Liver (tissue), 9 donors: ENCODE measurements around the gene UBL4A. TPM values are rescaled to one million over a fixed set of nuclear protein-coding genes. Genes with fewer than 3 reads are reported as not detected.

Source experiments
- DNase-seq: peaks from one replicate; pipeline ENCODE4 v3.0.0-alpha.2; 2017; ENCODE audit warnings: low spot score
- H3K27ac ChIP-seq, 2 donors: one replicate each; pipeline ENCODE4 v1.7.0; 2013; ENCODE audit warnings: inconsistent platforms in 2 of 2, low read length in 2 of 2, control low read depth in 1 of 2, low read depth in 1 of 2, mild to moderate bottlenecking in 1 of 2
- H3K27me3 ChIP-seq, 4 donors: one replicate each; pipeline versions ENCODE4 v1.6.1 to v1.7.0; 2013; ENCODE audit warnings: low read length in 3 of 4, inconsistent platforms in 1 of 4, mild to moderate bottlenecking in 1 of 4, moderate library complexity in 1 of 4; ENCODE audit not compliant: control insufficient read depth in 4 of 4, insufficient read depth in 4 of 4
- H3K36me3 ChIP-seq, 4 donors: one replicate each; pipeline versions ENCODE4 v1.6.1 to v1.7.0; 2013; ENCODE audit warnings: low read length in 3 of 4, mild to moderate bottlenecking in 3 of 4, low read depth in 1 of 4, moderate library complexity in 1 of 4; ENCODE audit not compliant: control insufficient read depth in 4 of 4, insufficient read depth in 3 of 4
- H3K4me1 ChIP-seq, 4 donors: one replicate each; pipeline versions ENCODE4 v1.6.1 to v1.7.0; 2013; ENCODE audit warnings: low read length in 3 of 4, mild to moderate bottlenecking in 3 of 4, moderate library complexity in 1 of 4; ENCODE audit not compliant: control insufficient read depth in 4 of 4, insufficient read depth in 4 of 4
- H3K4me3 ChIP-seq, 3 donors: one replicate each; pipeline versions ENCODE4 v1.6.1 to v1.7.0; 2013; ENCODE audit warnings: low read length in 3 of 3, control low read depth in 1 of 3, low read depth in 1 of 3, mild to moderate bottlenecking in 1 of 3
- H3K9ac ChIP-seq, 2 donors: one replicate each; pipeline ENCODE4 v1.7.0; 2013; ENCODE audit warnings: low read length in 2 of 2, mild to moderate bottlenecking in 2 of 2, moderate library complexity in 2 of 2, control low read depth in 1 of 2, low read depth in 1 of 2
- H3K9me3 ChIP-seq, 4 donors: one replicate each; pipeline versions ENCODE4 v1.6.1 to v1.7.0; 2013; ENCODE audit warnings: low read length in 3 of 4; ENCODE audit not compliant: control insufficient read depth in 4 of 4
- EGR1 ChIP-seq, 2 donors: IDR thresholded peaks; 2 replicates each; pipeline ENCODE4 v1.6.1; 2016 to 2018; ENCODE audit warnings: antibody characterized with exemption in 2 of 2, low read depth in 2 of 2
- FOXA1 ChIP-seq: IDR thresholded peaks from 2 replicates; pipeline ENCODE4 v1.6.1; 2016; ENCODE audit warnings: antibody characterized with exemption
- FOXA2 ChIP-seq: IDR thresholded peaks from 2 replicates; pipeline ENCODE4 v1.6.1; 2016; ENCODE audit warnings: antibody characterized with exemption
- GABPA ChIP-seq, 2 donors: IDR thresholded peaks in 1 of 2; conservative IDR thresholded peaks in 1 of 2; 2 replicates each; pipeline ENCODE4 v1.6.1; 2016; ENCODE audit warnings: antibody characterized with exemption in 2 of 2, mild to moderate bottlenecking in 1 of 2, moderate library complexity in 1 of 2
- HNF4A ChIP-seq, 2 donors: conservative IDR thresholded peaks; 2 replicates each; pipeline ENCODE4 v1.6.1; 2016; ENCODE audit warnings: antibody characterized with exemption in 2 of 2, mild to moderate bottlenecking in 2 of 2
- HNF4G ChIP-seq: IDR thresholded peaks from 2 replicates; pipeline ENCODE4 v1.6.1; 2016; ENCODE audit warnings: antibody characterized with exemption
- JUND ChIP-seq, 2 donors: IDR thresholded peaks; 2 replicates each; pipeline ENCODE4 v1.6.1; 2016; ENCODE audit warnings: antibody characterized with exemption in 2 of 2
- NR2F2 ChIP-seq: IDR thresholded peaks from 2 replicates; pipeline ENCODE4 v1.6.1; 2016; ENCODE audit warnings: antibody characterized with exemption
- RAD21 ChIP-seq, 2 donors: IDR thresholded peaks; 2 replicates each; pipeline ENCODE4 v1.6.1; 2016; ENCODE audit warnings: antibody characterized with exemption in 2 of 2, mild to moderate bottlenecking in 2 of 2
- RXRA ChIP-seq, 2 donors: IDR thresholded peaks; 2 replicates each; pipeline ENCODE4 v1.6.1; 2017 to 2018; ENCODE audit warnings: antibody characterized with exemption in 2 of 2, mild to moderate bottlenecking in 1 of 2
- SP1 ChIP-seq: IDR thresholded peaks from 2 replicates; pipeline ENCODE4 v1.6.1; 2018; ENCODE audit warnings: antibody characterized with exemption, mild to moderate bottlenecking
- TAF1 ChIP-seq: conservative IDR thresholded peaks from 2 replicates; pipeline ENCODE4 v1.6.1; 2016; ENCODE audit warnings: antibody characterized with exemption, mild to moderate bottlenecking
- YY1 ChIP-seq: IDR thresholded peaks from 2 replicates; pipeline ENCODE4 v1.6.1; 2016; ENCODE audit warnings: antibody characterized with exemption, mild to moderate bottlenecking
- WGBS: extraction: QIAGEN DNeasy Blood & Tissue Kit; methylation state at CpG from one replicate; pipeline ENCODE4 v1.1.7; 2013; 5-methylcytosine and 5-hydroxymethylcytosine counted together
- polyA plus RNA-seq, 2 donors: library from polyadenylated mRNA; stranded (reverse) in 1 of 2; unstranded in 1 of 2; fragments of 200-250 nt in 1 of 2; fragments of >200 nt in 1 of 2; fragmentation: Nextera tagmentation in 1 of 2; extraction: Ambion mirVana in 1 of 2; gene quantifications; one replicate each; pipeline versions ENCODE4 v1.2.1 to v1.2.3, GENCODE V29; 2013 to 2015
- total RNA-seq, 2 donors: library from RNA; depleted of rRNA; stranded (reverse); fragments of >200 nt; gene quantifications; one replicate each; pipeline ENCODE4 v1.2.3, GENCODE V29; 2014
- TF ChIP-seq, protein P1 (sequence below): IDR thresholded peaks from 2 replicates; pipeline ENCODE4 v1.6.1; 2016; ENCODE audit warnings: antibody characterized with exemption, mild to moderate bottlenecking
- TF ChIP-seq, protein P2 (sequence below): IDR thresholded peaks from 2 replicates; pipeline ENCODE4 v1.6.1; 2016; ENCODE audit warnings: antibody characterized with exemption
- TF ChIP-seq, protein P3 (sequence below): IDR thresholded peaks from 2 replicates; pipeline ENCODE4 v1.6.1; 2016; ENCODE audit warnings: antibody characterized with exemption
- TF ChIP-seq, protein P4 (sequence below): IDR thresholded peaks from 2 replicates; pipeline ENCODE4 v1.6.1; 2016; ENCODE audit warnings: antibody characterized with exemption
- TF ChIP-seq, protein P5 (sequence below): fragments of 150-350 bp; IDR thresholded peaks from 2 replicates; pipeline ENCODE4 v1.5.1; 2017; ENCODE audit warnings: improper control_type of control experiment, low read depth, low read length; ENCODE audit not compliant: missing input control
- donor health status: healthy.
- donor health status: healthy.
- donor health status: healthy.
- donor health status: healthy.
- donor health status: healthy.

UBL4A gene
- total and polyA plus RNA-seq, 4 donors, result 13.9 to 22.2 (median 20.8) TPM

DNA sequence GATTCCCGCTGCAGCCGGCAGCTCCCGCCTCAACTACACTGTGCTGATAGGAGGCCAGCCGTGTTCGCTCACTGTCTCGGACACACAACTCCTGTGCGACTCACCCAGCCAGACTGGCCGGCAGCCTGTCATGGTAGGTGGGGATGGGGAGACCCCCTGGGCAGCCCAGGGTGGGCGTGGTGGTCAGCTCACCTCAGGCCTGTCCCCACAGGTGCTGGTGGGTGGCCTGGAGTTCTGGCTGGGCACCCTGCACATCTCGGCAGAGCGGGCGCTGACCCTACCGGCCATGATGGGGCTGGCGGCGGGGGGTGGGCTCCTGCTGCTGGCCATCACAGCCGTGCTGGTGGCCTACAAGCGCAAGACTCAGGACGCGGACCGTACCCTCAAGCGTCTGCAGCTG lies 18.9 kb downstream of the UBL4A start:
- H3K9ac ChIP-seq, result no peak overlapping the region
- peaks cover 0 to 2% (median 0%) of the 10 kb centered on the region in 4 donors for H3K36me3 ChIP-seq
- H3K4me1 ChIP-seq, result no peaks in the 10 kb centered on the region
- DNase-seq, result no peak
- no peak overlapping the region for H3K4me3 ChIP-seq
- no peaks in the 10 kb centered on the region for H3K27me3 ChIP-seq
- TF ChIP-seq, protein P1, sequence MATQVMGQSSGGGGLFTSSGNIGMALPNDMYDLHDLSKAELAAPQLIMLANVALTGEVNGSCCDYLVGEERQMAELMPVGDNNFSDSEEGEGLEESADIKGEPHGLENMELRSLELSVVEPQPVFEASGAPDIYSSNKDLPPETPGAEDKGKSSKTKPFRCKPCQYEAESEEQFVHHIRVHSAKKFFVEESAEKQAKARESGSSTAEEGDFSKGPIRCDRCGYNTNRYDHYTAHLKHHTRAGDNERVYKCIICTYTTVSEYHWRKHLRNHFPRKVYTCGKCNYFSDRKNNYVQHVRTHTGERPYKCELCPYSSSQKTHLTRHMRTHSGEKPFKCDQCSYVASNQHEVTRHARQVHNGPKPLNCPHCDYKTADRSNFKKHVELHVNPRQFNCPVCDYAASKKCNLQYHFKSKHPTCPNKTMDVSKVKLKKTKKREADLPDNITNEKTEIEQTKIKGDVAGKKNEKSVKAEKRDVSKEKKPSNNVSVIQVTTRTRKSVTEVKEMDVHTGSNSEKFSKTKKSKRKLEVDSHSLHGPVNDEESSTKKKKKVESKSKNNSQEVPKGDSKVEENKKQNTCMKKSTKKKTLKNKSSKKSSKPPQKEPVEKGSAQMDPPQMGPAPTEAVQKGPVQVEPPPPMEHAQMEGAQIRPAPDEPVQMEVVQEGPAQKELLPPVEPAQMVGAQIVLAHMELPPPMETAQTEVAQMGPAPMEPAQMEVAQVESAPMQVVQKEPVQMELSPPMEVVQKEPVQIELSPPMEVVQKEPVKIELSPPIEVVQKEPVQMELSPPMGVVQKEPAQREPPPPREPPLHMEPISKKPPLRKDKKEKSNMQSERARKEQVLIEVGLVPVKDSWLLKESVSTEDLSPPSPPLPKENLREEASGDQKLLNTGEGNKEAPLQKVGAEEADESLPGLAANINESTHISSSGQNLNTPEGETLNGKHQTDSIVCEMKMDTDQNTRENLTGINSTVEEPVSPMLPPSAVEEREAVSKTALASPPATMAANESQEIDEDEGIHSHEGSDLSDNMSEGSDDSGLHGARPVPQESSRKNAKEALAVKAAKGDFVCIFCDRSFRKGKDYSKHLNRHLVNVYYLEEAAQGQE, result no peak
- no peak for TF ChIP-seq GABPA (IDR thresholded peaks at IDR 0.05 in 1 of 2, conservative IDR thresholded peaks at IDR 0.05 in 1 of 2)
- WGBS, result 98% methylated on average over 21 of the region's 21 CpGs
- no peak overlapping the region for H3K27ac ChIP-seq
- H3K9me3 ChIP-seq, result no peaks in the 10 kb centered on the region

DNA sequence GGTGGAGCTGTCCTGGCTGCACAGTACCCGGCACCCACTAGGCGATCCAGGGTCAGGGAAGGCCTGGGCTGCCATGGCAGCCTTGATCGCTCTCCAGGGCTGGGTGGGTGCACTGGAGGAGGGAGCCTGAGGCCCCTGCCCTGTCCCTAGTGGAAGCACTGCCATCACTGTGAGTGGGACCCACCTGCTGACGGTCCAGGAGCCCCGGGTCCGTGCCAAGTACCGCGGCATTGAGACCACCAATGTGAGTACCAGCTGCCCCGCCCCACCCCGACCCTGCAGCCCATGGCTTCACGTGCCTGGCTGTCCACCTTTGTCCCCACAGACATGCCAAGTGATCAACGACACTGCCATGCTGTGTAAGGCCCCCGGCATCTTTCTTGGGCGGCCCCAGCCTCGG lies 19.5 kb downstream of the UBL4A start:
- Histone ChIP-seq H3K27me3 (no peaks in the 10 kb centered on the region), H3K4me3 (no peak overlapping the region), H3K36me3 (peaks cover 0 to 2% (median 0%) of the 10 kb centered on the region in 4 donors), H3K9me3 (no peaks in the 10 kb centered on the region), H3K9ac (no peak overlapping the region), H3K4me1 (no peaks in the 10 kb centered on the region), H3K27ac (no peak overlapping the region)
- TF ChIP-seq, protein P2, sequence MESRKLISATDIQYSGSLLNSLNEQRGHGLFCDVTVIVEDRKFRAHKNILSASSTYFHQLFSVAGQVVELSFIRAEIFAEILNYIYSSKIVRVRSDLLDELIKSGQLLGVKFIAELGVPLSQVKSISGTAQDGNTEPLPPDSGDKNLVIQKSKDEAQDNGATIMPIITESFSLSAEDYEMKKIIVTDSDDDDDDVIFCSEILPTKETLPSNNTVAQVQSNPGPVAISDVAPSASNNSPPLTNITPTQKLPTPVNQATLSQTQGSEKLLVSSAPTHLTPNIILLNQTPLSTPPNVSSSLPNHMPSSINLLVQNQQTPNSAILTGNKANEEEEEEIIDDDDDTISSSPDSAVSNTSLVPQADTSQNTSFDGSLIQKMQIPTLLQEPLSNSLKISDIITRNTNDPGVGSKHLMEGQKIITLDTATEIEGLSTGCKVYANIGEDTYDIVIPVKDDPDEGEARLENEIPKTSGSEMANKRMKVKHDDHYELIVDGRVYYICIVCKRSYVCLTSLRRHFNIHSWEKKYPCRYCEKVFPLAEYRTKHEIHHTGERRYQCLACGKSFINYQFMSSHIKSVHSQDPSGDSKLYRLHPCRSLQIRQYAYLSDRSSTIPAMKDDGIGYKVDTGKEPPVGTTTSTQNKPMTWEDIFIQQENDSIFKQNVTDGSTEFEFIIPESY, result no peak
- TF ChIP-seq RXRA (IDR thresholded peaks at IDR 0.05) (no peak), JUND (IDR thresholded peaks at IDR 0.05) (no peak), FOXA2 (no peak), EGR1 (IDR thresholded peaks at IDR 0.05; ENCODE audit: low read depth in 2 of 2) (no peak), SP1 (no peak), NR2F2 (no peak), RAD21 (IDR thresholded peaks at IDR 0.05) (no peak), YY1 (no peak), FOXA1 (no peak), HNF4A (conservative IDR thresholded peaks at IDR 0.05) (no peak), HNF4G (no peak), TAF1 (no peak), GABPA (IDR thresholded peaks at IDR 0.05 in 1 of 2, conservative IDR thresholded peaks at IDR 0.05 in 1 of 2) (no peak)
- TF ChIP-seq, protein P1, result no peak
- TF ChIP-seq, protein P3, sequence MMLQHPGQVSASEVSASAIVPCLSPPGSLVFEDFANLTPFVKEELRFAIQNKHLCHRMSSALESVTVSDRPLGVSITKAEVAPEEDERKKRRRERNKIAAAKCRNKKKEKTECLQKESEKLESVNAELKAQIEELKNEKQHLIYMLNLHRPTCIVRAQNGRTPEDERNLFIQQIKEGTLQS, result no peak
- TF ChIP-seq, protein P4, sequence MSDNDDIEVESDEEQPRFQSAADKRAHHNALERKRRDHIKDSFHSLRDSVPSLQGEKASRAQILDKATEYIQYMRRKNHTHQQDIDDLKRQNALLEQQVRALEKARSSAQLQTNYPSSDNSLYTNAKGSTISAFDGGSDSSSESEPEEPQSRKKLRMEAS, result no peak
- TF ChIP-seq, protein P5, sequence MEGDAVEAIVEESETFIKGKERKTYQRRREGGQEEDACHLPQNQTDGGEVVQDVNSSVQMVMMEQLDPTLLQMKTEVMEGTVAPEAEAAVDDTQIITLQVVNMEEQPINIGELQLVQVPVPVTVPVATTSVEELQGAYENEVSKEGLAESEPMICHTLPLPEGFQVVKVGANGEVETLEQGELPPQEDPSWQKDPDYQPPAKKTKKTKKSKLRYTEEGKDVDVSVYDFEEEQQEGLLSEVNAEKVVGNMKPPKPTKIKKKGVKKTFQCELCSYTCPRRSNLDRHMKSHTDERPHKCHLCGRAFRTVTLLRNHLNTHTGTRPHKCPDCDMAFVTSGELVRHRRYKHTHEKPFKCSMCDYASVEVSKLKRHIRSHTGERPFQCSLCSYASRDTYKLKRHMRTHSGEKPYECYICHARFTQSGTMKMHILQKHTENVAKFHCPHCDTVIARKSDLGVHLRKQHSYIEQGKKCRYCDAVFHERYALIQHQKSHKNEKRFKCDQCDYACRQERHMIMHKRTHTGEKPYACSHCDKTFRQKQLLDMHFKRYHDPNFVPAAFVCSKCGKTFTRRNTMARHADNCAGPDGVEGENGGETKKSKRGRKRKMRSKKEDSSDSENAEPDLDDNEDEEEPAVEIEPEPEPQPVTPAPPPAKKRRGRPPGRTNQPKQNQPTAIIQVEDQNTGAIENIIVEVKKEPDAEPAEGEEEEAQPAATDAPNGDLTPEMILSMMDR, result no peak
- 96% methylated on average over 15 of the region's 15 CpGs for WGBS
- no peak for DNase-seq
